Activated CD4-positive, alpha-beta T cell treated with anti-CD3 and anti-CD28 coated beads, Interleukin-2, amount 50 U/mL, for 4 hours (primary cell): Measurements from ENCODE around the gene NINJ2.

Experiments
- DNase-seq, 2 experiments: peaks; one replicate each; pipeline ENCODE4 v3.0.0-alpha.2; 2020

The NINJ2 gene

GRCh38 chr12:565589-566105, 97.6 kb downstream of the NINJ2 start:
- DNase-seq = no peak

DNA sequence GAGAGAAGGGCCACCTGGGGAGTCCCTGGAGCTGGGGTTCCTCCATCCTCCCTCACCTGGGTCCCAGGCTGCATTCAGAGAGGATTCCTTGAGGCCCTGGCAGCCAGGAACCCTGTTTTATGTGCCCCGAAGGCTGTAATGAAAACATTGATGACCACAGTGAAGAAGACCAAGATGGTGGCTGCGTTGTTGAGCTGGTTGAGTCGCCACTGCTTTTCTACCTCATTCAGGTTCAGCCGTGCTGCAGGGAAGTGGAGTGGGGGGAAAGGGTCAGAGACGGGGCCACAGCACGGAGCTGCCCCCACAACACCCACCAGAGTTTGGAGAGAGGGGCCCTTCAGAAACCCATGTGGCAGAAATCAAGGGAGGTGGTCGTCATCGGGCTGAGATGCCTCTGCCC, 98.1 kb downstream of the NINJ2 start:
- no peak for DNase-seq

- DNase-seq = no peak
Measured at GRCh38 chr12:563787-564298, 99.4 kb downstream of the NINJ2 start.

DNA sequence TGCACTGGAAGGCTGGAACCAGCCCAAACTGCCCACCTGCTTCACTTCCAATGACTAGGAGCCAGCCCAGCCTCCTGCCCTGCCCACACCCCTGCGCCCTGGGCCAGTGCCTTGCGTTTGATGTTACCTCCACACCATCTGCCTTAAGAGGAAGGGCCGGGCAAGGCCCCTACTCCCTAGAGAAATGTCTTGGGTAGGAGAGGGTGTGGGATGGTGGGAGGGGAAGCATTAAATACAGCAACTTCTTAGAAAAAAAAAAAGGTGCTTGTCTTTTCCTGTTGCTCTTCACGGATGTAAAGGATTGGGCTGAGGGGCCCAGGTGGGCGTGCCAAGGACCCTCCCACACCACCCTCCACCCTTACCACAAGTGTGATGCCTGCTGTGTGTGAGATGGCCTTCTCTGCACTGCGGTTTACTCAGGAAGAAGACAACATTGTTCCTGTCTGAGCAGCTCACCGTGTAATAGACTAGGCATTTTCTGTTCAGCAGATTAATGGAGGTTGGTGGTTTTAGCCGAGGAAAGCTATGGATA, 99.9 kb downstream of the NINJ2 start:
- DNase-seq = peak; percentile 52 to 53

GRCh38 chr12:562634-563033, 100.6 kb downstream of the NINJ2 start:
- DNase-seq = no peak

- DNase-seq = no peak
Measured at GRCh38 chr12:561908-562593, 101.2 kb downstream of the NINJ2 start.

DNA sequence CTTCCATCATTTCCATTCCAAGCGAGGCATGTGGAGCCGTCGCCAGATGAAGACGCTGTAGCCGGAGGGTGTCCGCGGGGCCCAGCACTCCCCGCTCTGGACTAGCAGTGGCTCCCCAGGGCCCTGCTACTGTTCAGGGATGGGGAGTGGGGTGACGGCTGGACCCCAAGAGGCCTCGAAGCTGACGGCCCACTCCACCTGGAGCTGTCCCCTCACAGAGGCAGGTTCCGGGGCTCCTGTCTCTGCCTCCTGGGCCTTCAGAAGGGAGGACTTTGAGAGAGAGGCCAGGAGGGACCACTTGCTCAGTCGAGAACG, 101.9 kb downstream of the NINJ2 start:
- no peak for DNase-seq

GRCh38 chr12:560691-561390, 102.4 kb downstream of the NINJ2 start:
- DNase-seq = no peak

DNA sequence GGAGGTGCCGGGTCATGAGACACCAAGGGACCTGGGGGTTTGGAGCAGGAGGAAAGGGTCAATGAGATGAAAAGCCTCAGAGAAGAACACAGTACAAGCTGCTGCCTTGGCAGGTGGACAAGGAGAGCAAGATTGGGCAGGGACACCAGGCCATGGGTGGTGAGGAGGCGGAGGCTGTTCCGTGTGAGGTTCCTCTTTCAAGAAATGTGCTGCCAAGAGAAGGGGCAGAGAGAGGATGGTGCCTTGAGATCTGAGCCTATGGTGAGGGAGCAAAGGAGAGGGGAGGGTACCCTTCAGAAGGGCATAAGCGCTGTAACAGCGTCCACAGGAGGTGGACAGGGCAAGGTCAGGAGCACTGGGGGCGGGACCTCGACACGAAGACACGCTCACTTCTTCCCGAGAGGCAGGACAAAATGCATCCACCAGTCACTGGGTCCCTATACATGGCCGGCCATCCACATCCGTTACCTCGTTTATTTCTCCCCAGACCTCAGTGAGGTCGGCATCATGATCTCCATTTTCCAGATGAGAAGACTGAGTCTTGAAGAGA, 103.3 kb downstream of the NINJ2 start:
- no peak for DNase-seq

DNA sequence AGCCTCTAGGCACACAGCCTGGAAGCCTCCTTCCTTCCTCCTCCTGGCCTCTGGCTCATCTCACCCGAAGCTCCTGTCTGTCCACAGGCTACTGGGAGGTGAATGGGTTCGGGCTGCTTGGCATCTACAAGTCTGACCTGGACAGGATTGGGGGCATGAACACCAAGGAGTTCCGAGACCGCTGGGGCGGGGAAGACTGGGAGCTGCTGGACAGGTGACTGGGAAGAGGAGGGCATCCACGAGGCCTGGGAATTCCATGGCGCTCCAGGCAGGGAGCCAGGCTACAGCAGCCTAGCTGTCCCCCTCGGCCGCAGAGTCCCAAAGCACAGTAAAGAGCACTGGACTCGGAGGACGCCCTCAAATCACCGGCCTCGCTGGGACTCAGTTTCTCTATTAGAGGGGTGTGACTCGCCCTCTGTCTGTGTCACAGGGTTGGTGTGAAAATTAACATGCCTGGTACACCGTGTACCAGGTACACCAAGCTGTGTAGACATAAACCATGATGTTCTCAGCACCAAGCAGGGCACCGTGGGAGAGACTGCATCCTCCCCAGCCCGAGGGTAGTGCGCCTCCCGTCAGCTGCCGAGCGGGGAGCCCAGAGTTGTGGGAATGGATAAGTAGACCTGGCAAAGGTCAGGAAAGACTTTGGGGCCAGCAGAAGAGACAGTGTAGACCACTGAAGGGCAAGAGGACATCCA, 103.9 kb downstream of the NINJ2 start:
- DNase-seq = no peak

GRCh38 chr12:558580-558979, 104.7 kb downstream of the NINJ2 start:
- DNase-seq = no peak

DNA sequence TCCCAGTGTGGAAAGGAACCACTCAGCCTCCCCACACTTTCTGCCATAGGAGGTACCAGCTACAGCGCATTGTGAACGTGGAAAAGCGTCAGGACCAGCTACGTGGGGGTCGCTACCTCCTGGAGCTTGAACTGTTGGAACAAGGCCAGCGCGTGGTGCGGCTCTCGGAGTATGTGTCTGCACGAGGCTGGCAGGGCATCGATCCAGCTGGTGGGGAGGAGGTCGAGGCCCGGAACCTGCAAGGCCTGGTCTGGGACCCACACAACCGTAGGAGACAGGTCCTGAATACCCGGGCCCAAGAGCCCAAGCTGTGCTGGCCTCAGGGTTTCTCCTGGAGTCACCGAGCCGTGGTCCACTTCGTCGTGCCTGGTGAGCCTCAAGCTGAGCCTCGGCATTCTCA, 106.7 kb downstream of the NINJ2 start:
- DNase-seq = no peak

- no peak for DNase-seq
Measured at GRCh38 chr12:554001-554285, 109.3 kb downstream of the NINJ2 start.

- DNase-seq = no peak
Measured at GRCh38 chr12:553216-554000, 109.8 kb downstream of the NINJ2 start.

- no peak for DNase-seq
Measured at GRCh38 chr12:552466-552865, 110.8 kb downstream of the NINJ2 start.

GRCh38 chr12:550473-551260, 112.6 kb downstream of the NINJ2 start:
- DNase-seq = no peak

DNA sequence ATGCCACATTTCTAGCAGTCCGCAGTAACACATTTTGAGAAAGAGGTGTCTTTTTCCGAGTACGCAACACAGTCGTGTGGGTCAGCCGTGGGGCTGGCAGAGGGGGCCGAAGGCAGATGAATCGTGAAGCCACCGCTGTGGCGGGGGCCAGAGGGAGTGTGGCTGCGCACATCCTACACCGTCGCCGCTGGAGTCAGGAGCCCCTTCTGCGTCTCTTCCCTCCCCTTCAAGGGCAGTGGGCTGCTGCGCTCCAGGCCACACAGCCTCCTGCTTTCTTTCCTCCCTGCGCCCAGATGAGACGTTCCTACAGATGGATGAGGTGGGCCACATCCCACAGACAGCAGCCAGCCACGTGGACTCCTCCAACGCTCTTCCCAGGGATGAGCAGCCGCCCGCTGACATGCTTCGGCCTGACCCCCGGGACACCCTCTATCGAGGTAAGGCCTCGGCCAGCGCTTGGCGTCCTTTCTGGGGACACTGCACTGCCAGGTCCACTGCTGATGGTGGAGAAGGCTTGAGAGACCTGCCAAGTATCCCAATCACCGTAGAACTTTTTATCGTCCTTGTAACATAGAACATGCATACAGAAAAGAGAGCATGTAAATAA, 113.7 kb downstream of the NINJ2 start:
- no peak for DNase-seq

DNA sequence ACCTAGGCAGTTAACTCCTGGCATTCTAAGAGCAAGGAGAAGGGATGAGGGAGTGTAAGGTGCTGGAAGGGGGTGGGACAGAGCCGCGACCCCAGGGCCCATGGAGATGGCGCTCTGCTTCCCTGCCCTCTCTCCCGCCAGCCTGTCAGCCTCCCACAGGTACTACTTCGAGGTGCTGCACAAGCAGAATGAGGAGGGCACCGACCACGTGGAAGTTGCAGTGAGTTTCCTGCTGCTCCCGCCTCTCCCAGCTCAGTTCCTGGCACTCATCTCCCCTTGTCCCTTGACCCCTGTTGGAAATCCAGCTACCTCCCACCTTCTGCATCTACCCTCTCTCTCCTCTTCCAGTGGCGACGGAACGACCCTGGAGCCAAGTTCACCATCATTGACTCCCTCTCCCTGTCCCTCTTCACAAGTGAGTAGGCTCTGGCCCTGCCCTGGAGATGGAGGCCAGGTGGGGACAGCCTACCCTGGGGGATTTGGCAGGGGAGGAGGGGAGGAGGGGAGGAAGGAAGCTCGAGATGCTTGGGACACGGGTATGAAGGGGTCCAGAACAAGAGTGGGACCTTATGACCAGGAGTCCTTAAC, 115.3 kb downstream of the NINJ2 start:
- DNase-seq = no peak

- peak; percentile 54 to 58 for DNase-seq
Measured at GRCh38 chr12:546920-547845, 116.1 kb downstream of the NINJ2 start.
